ENCODE data around the gene CCDC121.

DNA sequence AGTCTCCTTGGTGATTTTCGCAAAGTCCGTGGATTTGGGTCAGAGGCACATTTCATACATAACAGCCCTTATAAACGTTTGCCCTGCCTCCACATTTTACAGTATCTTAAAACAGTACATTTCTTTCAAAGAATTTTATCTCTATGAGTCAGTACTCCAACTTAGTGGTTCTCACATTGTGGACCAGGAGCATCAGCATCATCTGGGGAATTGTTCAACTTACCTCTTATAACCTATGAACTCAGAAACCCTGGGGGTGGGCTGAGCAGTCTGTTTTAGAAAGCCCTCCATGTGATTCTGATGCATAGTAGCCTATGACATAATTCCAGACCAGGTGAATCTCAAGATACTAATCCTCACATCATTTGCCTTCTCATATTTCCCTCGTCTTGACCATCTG lies 22.2 kb upstream of the CCDC121 start:
- TF ChIP-seq, protein P1, sequence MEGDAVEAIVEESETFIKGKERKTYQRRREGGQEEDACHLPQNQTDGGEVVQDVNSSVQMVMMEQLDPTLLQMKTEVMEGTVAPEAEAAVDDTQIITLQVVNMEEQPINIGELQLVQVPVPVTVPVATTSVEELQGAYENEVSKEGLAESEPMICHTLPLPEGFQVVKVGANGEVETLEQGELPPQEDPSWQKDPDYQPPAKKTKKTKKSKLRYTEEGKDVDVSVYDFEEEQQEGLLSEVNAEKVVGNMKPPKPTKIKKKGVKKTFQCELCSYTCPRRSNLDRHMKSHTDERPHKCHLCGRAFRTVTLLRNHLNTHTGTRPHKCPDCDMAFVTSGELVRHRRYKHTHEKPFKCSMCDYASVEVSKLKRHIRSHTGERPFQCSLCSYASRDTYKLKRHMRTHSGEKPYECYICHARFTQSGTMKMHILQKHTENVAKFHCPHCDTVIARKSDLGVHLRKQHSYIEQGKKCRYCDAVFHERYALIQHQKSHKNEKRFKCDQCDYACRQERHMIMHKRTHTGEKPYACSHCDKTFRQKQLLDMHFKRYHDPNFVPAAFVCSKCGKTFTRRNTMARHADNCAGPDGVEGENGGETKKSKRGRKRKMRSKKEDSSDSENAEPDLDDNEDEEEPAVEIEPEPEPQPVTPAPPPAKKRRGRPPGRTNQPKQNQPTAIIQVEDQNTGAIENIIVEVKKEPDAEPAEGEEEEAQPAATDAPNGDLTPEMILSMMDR (IDR thresholded peaks at IDR 0.05; ENCODE audit: low read depth, low read length, poor library complexity, severe bottlenecking): no peak
- TF ChIP-seq EZH2phosphoT487 (IDR thresholded peaks at IDR 0.05; ENCODE audit: borderline replicate concordance, low read length): no peak
